GM12878 (cell line): Measurements from ENCODE around the gene SCAANT1.

Source experiments
- ELK1 ChIP-seq: IDR thresholded peaks from 2 replicates; pipeline ENCODE4 v1.6.1; 2012; ENCODE audit warnings: low read depth, low read length, improper control_type of control experiment
- KDM1A ChIP-seq: fragments of 200-600 bp; sonication (generic); IDR thresholded peaks from 2 replicates; pipeline ENCODE4 v1.6.1; 2016; ENCODE audit warnings: borderline replicate concordance
- TAF1 ChIP-seq: IDR thresholded peaks from 2 replicates; pipeline ENCODE4 v1.6.1; 2011; ENCODE audit warnings: mild to moderate bottlenecking, low read depth, low read length, borderline replicate concordance
- TF ChIP-seq, protein P1 (sequence below), 3 experiments: IDR thresholded peaks in 2 of 3; conservative IDR thresholded peaks in 1 of 3; 2 replicates each; pipeline ENCODE4 v1.5.1; 2011; ENCODE audit warnings: low read depth in 3 of 3, low read length in 3 of 3, mild to moderate bottlenecking in 3 of 3, control low read depth in 2 of 3, moderate library complexity in 2 of 3, inconsistent platforms in 1 of 3, mixed read lengths in 1 of 3; ENCODE audit not compliant: control insufficient read depth in 2 of 3, insufficient read depth in 1 of 3; ENCODE audit errors: extremely low read depth in 1 of 3

DNA sequence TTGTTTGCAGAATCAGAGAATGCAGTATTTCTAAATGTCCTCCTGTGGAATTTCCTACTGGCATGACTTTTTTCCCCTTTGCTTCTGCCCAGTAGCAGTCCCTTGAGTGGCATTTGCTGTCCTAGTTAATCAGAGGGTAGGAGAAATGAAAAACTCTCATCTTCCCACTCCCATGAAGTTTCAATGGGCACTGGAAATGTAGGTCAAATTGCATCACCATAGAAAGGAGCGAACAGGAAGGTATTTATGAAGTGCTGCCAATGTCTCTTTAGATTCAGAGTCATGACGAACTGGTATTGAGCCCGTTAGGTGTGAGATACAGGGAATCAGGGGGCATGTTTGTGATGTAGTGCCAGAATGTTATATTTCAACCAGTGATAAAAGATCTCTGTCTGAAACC is 25.3 kb downstream of the SCAANT1 start:
- TF ChIP-seq KDM1A (no peak), TAF1 (no peak), ELK1 (no peak)
- TF ChIP-seq, protein P1, sequence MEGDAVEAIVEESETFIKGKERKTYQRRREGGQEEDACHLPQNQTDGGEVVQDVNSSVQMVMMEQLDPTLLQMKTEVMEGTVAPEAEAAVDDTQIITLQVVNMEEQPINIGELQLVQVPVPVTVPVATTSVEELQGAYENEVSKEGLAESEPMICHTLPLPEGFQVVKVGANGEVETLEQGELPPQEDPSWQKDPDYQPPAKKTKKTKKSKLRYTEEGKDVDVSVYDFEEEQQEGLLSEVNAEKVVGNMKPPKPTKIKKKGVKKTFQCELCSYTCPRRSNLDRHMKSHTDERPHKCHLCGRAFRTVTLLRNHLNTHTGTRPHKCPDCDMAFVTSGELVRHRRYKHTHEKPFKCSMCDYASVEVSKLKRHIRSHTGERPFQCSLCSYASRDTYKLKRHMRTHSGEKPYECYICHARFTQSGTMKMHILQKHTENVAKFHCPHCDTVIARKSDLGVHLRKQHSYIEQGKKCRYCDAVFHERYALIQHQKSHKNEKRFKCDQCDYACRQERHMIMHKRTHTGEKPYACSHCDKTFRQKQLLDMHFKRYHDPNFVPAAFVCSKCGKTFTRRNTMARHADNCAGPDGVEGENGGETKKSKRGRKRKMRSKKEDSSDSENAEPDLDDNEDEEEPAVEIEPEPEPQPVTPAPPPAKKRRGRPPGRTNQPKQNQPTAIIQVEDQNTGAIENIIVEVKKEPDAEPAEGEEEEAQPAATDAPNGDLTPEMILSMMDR (IDR thresholded peaks at IDR 0.05 in 2 of 3, conservative IDR thresholded peaks at IDR 0.05 in 1 of 3; ENCODE audit: control insufficient read depth in 2 of 3, extremely low read depth in 1 of 3, insufficient read depth in 1 of 3, low read depth in 3 of 3, low read length in 3 of 3): no peak
